GM18870 (cell line): ENCODE data around the gene GPI.

Experiments used
- ATAC-seq: cut with Tn5 transposase; IDR thresholded peaks from one replicate; pipeline ENCODE4 v1.9.1; 2021; ENCODE audit warnings: moderate library complexity; ENCODE audit not compliant: unreplicated experiment

The GPI gene

GRCh38 chr19:34337739-34338138 is 27.3 kb upstream of the GPI start:
- ATAC-seq = no peak

- ATAC-seq = no peak
Observed at GRCh38 chr19:34341935-34342680, 22.9 kb upstream of the GPI start.

- no peak for ATAC-seq
Observed at GRCh38 chr19:34343751-34344150, 21.2 kb upstream of the GPI start.

- no peak for ATAC-seq
Observed at GRCh38 chr19:34345947-34346351, 19.0 kb upstream of the GPI start.

GRCh38 chr19:34347561-34348165 is 17.3 kb upstream of the GPI start:
- ATAC-seq = no peak

- ATAC-seq = no peak
Observed at GRCh38 chr19:34348899-34349487, 16.0 kb upstream of the GPI start.

- ATAC-seq = no peak
Observed at GRCh38 chr19:34350161-34350561, 14.8 kb upstream of the GPI start.

- no peak for ATAC-seq
Observed at GRCh38 chr19:34351382-34351826, 13.6 kb upstream of the GPI start.

- no peak for ATAC-seq
Observed at GRCh38 chr19:34353546-34353945, 11.4 kb upstream of the GPI start.

GRCh38 chr19:34355201-34355600 is 9.8 kb upstream of the GPI start:
- no peak for ATAC-seq

GRCh38 chr19:34356875-34357274 is 8.1 kb upstream of the GPI start:
- no peak for ATAC-seq

GRCh38 chr19:34357431-34357830 is 7.6 kb upstream of the GPI start:
- no peak for ATAC-seq

- peak; percentile 77 for ATAC-seq
Observed at GRCh38 chr19:34359140-34359953, 5.6 kb upstream of the GPI start.

- ATAC-seq = no peak
Observed at GRCh38 chr19:34359954-34360315, 5.1 kb upstream of the GPI start.

- ATAC-seq = no peak
Observed at GRCh38 chr19:34360354-34360909, 4.6 kb upstream of the GPI start.

GRCh38 chr19:34362679-34363069 is 2.3 kb upstream of the GPI start:
- ATAC-seq = no peak

GRCh38 chr19:34363094-34363493 is 1.9 kb upstream of the GPI start:
- ATAC-seq = no peak

GRCh38 chr19:34363930-34364329 is 1.1 kb upstream of the GPI start:
- no peak for ATAC-seq

GRCh38 chr19:34364462-34364829 is 550 bp upstream of the GPI start:
- no peak for ATAC-seq

GRCh38 chr19:34365463-34366401 is 736 bp downstream of the GPI start:
- no peak for ATAC-seq
